ENCODE measurements around the gene MMP1. TPM values are rescaled to one million over a fixed set of nuclear protein-coding genes. Genes with fewer than 3 reads are reported as not detected.

The MMP1 gene
- total RNA-seq, 1 experiment from 2014 or later: not detected

DNA sequence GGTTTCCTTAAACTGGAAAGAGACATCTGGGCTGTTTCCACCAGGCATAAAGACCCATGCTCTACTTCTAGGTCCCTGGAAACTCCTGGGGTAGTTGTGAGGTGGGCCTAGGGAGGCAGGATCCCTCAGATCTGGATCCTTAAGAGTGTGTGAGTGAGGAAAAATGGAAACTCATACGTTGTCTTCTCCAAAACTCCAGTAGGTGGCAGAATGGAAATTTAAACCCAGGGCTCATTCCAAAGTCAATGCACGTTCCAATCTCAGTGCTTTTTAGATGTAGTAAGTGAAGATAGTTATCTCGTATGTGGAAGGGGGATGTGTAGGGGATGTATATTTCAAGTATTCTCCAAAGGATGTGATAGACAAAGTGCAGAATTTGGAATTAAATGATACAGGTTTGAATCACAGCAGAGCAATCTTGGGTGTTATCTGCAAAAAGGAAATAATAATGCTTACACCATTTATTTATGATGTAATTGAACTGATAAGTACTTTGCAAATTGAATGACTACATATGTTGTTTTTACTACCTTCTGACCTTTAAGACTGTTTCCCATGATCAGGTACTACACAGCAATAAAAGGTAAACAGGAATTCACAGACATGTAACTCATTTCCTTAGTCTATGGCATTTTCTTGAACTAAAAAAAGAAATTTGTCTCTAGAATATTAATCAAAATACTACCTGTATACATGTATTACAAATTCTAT is 13.1 kb upstream of the MMP1 start:
- Mint-ChIP-seq H3K4me1 (peaks cover 25% of the 10 kb centered on the region), H3K27ac (no peak overlapping the region), H3K36me3 (no peaks in the 10 kb centered on the region), H3K4me3 (no peak overlapping the region), H3K9me3 (peaks cover 6% of the 10 kb centered on the region), H3K27me3 (ENCODE audit: low read depth) (no peaks in the 10 kb centered on the region; the same call in 1 of the 2 replicates)
- DNase-seq (ENCODE audit: low spot score) (no peak), ATAC-seq (peak; percentile 49)
- CTCF ChIA-PET: interaction anchor here (1.0 to 1.8 kb wide), 5 partner anchors 9 to 145 kb away, joined by 3 to 6 read pairs (median 4); no protein-coding TSS in a partner anchor
- POLR2A ChIA-PET: no interaction called here
- TF ChIP-seq KAT7 (CRISPR knock-in tag; IDR thresholded peaks at IDR 0.05; ENCODE audit: borderline replicate concordance) (no peak), ZNF317 (CRISPR knock-in tag; IDR thresholded peaks at IDR 0.05; ENCODE audit: borderline replicate concordance, low read depth) (peak; percentile 88)

GRCh38 chr11:102809971-102810370 is 12.0 kb upstream of the MMP1 start:
- DNase-seq (ENCODE audit: low spot score) (no peak), ATAC-seq (no peak)
- H3K27ac Mint-ChIP-seq: no peak overlapping the region
- CTCF ChIA-PET: interaction anchor here (1.0 to 1.9 kb wide), 5 partner anchors 19 to 143 kb away, joined by 3 to 6 read pairs (median 4); no protein-coding TSS in a partner anchor
- H3K27me3 Mint-ChIP-seq (ENCODE audit: low read depth): no peaks in the 10 kb centered on the region; the same call in 1 of the 2 replicates
- no peak overlapping the region for H3K4me3 Mint-ChIP-seq
- POLR2A ChIA-PET: no interaction called here
- TF ChIP-seq, protein P1, sequence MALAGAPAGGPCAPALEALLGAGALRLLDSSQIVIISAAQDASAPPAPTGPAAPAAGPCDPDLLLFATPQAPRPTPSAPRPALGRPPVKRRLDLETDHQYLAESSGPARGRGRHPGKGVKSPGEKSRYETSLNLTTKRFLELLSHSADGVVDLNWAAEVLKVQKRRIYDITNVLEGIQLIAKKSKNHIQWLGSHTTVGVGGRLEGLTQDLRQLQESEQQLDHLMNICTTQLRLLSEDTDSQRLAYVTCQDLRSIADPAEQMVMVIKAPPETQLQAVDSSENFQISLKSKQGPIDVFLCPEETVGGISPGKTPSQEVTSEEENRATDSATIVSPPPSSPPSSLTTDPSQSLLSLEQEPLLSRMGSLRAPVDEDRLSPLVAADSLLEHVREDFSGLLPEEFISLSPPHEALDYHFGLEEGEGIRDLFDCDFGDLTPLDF (CRISPR knock-in tag; IDR thresholded peaks at IDR 0.05): no peak
- TF ChIP-seq, protein P2, sequence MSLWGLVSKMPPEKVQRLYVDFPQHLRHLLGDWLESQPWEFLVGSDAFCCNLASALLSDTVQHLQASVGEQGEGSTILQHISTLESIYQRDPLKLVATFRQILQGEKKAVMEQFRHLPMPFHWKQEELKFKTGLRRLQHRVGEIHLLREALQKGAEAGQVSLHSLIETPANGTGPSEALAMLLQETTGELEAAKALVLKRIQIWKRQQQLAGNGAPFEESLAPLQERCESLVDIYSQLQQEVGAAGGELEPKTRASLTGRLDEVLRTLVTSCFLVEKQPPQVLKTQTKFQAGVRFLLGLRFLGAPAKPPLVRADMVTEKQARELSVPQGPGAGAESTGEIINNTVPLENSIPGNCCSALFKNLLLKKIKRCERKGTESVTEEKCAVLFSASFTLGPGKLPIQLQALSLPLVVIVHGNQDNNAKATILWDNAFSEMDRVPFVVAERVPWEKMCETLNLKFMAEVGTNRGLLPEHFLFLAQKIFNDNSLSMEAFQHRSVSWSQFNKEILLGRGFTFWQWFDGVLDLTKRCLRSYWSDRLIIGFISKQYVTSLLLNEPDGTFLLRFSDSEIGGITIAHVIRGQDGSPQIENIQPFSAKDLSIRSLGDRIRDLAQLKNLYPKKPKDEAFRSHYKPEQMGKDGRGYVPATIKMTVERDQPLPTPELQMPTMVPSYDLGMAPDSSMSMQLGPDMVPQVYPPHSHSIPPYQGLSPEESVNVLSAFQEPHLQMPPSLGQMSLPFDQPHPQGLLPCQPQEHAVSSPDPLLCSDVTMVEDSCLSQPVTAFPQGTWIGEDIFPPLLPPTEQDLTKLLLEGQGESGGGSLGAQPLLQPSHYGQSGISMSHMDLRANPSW (CRISPR knock-in tag; conservative IDR thresholded peaks at IDR 0.05; ENCODE audit: low read depth): no peak
- no peak for TF ChIP-seq NR2C2 (CRISPR knock-in tag; IDR thresholded peaks at IDR 0.05)
- peaks cover 6% of the 10 kb centered on the region for H3K9me3 Mint-ChIP-seq
- H3K36me3 Mint-ChIP-seq: no peaks in the 10 kb centered on the region
- H3K4me1 Mint-ChIP-seq: peaks cover 25% of the 10 kb centered on the region

DNA sequence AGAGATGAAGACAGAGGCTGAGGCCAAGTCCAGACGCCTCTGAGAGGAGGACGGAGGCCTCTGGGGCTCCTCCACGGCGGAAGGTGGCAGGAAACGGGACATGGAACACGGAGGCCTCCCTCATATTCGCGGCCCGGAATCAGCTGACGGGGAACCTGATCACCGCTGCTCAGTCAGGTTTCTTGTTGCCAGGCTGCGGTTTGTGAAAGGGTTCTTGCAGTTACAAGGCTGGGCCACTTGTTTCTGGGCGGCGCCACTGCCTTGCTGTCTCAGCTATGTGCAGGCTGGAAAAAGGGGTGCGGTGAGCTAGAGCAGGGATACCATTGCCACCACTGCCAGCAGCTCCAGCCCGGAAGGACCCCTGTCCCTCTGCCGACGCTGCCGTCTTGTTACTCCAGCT is 10.0 kb upstream of the MMP1 start:
- Mint-ChIP-seq H3K4me1 (peaks cover 25% of the 10 kb centered on the region), H3K9me3 (no peaks in the 10 kb centered on the region), H3K36me3 (no peaks in the 10 kb centered on the region), H3K4me3 (peak overlapping the region; percentile 68), H3K27me3 (ENCODE audit: low read depth) (no peaks in the 10 kb centered on the region), H3K27ac (peak overlapping the region; percentile 80)
- peak; percentile 99 for ATAC-seq
- POLR2A ChIA-PET: no interaction called here
- CTCF ChIA-PET: interaction anchor here (0.6 to 2.0 kb wide), 22 partner anchors 11 to 723 kb away, joined by 3 to 11 read pairs (median 4); partner anchors contain the start of genes DYNC2H1, MMP10 and MMP3
- DNase-seq (ENCODE audit: low spot score): peak; percentile 87
- TF ChIP-seq ZNF263 (CRISPR knock-in tag; IDR thresholded peaks at IDR 0.05; ENCODE audit: low read depth) (no peak), ZNF425 (CRISPR knock-in tag; conservative IDR thresholded peaks at IDR 0.05) (no peak), NR2C2 (CRISPR knock-in tag; IDR thresholded peaks at IDR 0.05) (no peak), ZNF281 (CRISPR knock-in tag; IDR thresholded peaks at IDR 0.05) (no peak)
- TF ChIP-seq, protein P3, sequence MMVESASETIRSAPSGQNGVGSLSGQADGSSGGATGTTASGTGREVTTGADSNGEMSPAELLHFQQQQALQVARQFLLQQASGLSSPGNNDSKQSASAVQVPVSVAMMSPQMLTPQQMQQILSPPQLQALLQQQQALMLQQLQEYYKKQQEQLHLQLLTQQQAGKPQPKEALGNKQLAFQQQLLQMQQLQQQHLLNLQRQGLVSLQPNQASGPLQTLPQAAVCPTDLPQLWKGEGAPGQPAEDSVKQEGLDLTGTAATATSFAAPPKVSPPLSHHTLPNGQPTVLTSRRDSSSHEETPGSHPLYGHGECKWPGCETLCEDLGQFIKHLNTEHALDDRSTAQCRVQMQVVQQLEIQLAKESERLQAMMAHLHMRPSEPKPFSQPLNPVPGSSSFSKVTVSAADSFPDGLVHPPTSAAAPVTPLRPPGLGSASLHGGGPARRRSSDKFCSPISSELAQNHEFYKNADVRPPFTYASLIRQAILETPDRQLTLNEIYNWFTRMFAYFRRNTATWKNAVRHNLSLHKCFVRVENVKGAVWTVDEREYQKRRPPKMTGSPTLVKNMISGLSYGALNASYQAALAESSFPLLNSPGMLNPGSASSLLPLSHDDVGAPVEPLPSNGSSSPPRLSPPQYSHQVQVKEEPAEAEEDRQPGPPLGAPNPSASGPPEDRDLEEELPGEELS (CRISPR knock-in tag; IDR thresholded peaks at IDR 0.05): no peak
- TF ChIP-seq, protein P4, sequence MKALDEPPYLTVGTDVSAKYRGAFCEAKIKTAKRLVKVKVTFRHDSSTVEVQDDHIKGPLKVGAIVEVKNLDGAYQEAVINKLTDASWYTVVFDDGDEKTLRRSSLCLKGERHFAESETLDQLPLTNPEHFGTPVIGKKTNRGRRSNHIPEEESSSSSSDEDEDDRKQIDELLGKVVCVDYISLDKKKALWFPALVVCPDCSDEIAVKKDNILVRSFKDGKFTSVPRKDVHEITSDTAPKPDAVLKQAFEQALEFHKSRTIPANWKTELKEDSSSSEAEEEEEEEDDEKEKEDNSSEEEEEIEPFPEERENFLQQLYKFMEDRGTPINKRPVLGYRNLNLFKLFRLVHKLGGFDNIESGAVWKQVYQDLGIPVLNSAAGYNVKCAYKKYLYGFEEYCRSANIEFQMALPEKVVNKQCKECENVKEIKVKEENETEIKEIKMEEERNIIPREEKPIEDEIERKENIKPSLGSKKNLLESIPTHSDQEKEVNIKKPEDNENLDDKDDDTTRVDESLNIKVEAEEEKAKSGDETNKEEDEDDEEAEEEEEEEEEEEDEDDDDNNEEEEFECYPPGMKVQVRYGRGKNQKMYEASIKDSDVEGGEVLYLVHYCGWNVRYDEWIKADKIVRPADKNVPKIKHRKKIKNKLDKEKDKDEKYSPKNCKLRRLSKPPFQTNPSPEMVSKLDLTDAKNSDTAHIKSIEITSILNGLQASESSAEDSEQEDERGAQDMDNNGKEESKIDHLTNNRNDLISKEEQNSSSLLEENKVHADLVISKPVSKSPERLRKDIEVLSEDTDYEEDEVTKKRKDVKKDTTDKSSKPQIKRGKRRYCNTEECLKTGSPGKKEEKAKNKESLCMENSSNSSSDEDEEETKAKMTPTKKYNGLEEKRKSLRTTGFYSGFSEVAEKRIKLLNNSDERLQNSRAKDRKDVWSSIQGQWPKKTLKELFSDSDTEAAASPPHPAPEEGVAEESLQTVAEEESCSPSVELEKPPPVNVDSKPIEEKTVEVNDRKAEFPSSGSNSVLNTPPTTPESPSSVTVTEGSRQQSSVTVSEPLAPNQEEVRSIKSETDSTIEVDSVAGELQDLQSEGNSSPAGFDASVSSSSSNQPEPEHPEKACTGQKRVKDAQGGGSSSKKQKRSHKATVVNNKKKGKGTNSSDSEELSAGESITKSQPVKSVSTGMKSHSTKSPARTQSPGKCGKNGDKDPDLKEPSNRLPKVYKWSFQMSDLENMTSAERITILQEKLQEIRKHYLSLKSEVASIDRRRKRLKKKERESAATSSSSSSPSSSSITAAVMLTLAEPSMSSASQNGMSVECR (CRISPR knock-in tag; IDR thresholded peaks at IDR 0.05; ENCODE audit: borderline replicate concordance): no peak
- TF ChIP-seq, protein P5, sequence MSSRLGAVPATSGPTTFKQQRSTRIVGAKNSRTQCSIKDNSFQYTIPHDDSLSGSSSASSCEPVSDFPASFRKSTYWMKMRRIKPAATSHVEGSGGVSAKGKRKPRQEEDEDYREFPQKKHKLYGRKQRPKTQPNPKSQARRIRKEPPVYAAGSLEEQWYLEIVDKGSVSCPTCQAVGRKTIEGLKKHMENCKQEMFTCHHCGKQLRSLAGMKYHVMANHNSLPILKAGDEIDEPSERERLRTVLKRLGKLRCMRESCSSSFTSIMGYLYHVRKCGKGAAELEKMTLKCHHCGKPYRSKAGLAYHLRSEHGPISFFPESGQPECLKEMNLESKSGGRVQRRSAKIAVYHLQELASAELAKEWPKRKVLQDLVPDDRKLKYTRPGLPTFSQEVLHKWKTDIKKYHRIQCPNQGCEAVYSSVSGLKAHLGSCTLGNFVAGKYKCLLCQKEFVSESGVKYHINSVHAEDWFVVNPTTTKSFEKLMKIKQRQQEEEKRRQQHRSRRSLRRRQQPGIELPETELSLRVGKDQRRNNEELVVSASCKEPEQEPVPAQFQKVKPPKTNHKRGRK (CRISPR knock-in tag; IDR thresholded peaks at IDR 0.05; ENCODE audit: borderline replicate concordance): no peak

Measured in WTC11 (cell line).